Measurements from ENCODE around the gene DYNLRB1. TPM values are rescaled to one million over a fixed set of nuclear protein-coding genes. Genes with fewer than 3 reads are reported as not detected.

Gene DYNLRB1
- total RNA-seq, 1 donor from 2014 or later = 50.1 TPM

GRCh38 chr20:34549929-34550305, 33.7 kb downstream of the DYNLRB1 start:
- FAIRE-seq = no peak
- no peak for DNase-seq (ENCODE audit: low spot score in 2 of 2)

DNA sequence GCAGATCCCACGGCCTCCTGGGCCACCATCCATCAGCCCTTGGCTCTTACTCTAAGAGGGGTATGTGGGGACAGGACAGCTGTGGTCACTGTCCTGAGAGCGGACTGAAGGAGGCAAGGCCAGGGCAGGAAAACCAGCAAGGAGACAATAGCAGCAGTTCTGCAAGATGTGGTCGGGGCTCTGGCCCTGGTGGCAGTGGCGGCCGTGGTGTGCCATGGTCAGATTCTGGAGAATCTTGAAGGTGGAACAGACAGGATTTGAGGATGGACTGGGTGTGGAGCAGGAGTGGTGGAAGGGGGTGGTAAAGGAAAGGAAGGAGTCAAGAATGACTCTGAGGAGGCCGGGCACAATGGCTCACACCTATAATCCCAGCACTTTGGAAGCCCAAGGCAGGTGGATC, 36.3 kb downstream of the DYNLRB1 start:
- FAIRE-seq (no peak), DNase-seq (ENCODE audit: low spot score in 2 of 2) (no peak)

- FAIRE-seq (no peak), DNase-seq (ENCODE audit: low spot score in 2 of 2) (no peak)
Observed at GRCh38 chr20:34553366-34553867, 37.2 kb downstream of the DYNLRB1 start.

GRCh38 chr20:34557936-34558319, 41.7 kb downstream of the DYNLRB1 start:
- DNase-seq (ENCODE audit: low spot score in 2 of 2) (no peak), FAIRE-seq (no peak)

GRCh38 chr20:34558320-34559218, 42.3 kb downstream of the DYNLRB1 start, which contains the start of gene MAP1LC3A:
Gene MAP1LC3A, plus strand, starts transcription at chr20:34558718. Its CDS starts 151 bp downstream, at chr20:34558869.
- peak; percentile 97 to 99 for DNase-seq (ENCODE audit: low spot score in 2 of 2)
- no peak for FAIRE-seq

DNA sequence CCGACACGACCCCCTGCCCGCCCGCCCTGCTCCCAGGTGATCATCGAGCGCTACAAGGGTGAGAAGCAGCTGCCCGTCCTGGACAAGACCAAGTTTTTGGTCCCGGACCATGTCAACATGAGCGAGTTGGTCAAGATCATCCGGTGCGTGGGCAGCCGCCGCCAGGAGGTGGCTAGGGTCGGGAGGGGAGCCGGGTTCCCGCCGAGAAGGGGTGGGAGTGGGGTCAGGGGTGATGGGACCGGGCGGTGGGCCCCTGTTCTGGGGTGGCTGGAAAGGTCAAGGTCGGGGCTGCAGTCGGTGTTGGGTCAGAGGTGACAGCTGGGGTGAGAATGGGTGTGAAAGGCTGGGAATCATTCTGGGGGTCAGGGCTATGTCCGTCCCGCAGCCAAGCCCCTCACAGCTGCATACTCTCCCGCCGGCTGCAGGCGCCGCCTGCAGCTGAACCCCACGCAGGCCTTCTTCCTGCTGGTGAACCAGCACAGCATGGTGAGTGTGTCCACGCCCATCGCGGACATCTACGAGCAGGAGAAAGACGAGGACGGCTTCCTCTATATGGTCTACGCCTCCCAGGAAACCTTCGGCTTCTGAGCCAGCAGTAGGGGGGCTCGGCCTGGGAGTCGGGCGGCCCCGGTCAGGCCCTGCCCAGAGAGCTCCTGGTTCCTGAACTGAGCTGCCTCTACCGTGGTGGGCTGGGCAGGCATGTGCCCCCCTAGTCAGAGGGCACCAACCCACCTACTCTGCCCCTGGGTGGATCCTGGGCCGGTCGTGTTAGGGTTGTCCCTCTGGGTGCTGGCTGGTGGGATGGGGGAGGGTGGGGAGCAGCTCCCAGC, 43.3 kb downstream of the DYNLRB1 start:
- DNase-seq (ENCODE audit: low spot score in 2 of 2) (no peak), FAIRE-seq (no peak)

DNA sequence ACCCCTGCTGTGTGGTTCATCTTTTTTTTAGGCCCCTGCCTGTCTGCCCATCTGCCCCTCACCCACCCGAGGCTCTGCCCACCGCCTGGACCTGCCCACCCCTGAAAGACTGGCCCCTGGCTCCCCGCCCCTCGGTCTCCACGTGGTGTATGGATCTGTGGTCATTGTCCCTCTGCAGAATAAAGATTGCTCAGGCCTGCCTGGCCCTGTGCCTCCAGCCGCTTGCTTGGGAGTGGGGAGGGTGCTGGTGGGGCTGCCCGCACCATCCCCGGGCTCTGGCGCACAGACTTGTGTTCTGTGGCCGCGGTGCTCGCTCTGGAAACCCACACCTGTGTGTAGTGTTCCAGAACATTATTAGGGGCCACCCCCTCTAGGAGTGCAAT, 43.9 kb downstream of the DYNLRB1 start:
- FAIRE-seq = no peak
- DNase-seq (ENCODE audit: low spot score in 2 of 2) = peak in 1 of 2 donors; percentile 55

DNA sequence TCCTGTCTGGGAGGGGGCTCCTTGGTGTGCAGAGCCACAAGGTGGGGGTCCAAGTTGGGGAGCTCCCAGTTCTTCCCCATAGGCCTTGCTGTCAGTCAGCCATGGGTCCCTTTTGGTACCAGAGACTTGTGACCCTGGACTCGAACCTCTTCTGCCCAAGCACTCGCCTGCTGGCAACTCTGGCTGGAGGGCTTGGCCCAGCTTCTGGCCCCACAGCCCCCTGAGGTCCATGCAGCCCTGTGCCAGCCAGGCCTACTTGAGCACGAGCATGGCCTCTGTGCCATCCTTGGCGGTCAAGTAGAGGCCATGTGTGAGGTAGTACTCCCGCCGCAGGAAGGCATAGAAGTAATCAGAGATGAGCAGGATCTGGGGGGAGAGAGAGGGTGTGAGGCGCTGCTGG, 44.4 kb downstream of the DYNLRB1 start:
- DNase-seq (ENCODE audit: low spot score in 2 of 2) = no peak
- FAIRE-seq = no peak

GRCh38 chr20:34561661-34562060, 45.4 kb downstream of the DYNLRB1 start:
- FAIRE-seq (no peak), DNase-seq (ENCODE audit: low spot score in 2 of 2) (no peak)

GRCh38 chr20:34562641-34563040, 46.4 kb downstream of the DYNLRB1 start:
- DNase-seq (ENCODE audit: low spot score in 2 of 2) = no peak
- FAIRE-seq = no peak

- no peak for FAIRE-seq
- DNase-seq (ENCODE audit: low spot score in 2 of 2) = no peak
Observed at GRCh38 chr20:34564833-34565232, 48.6 kb downstream of the DYNLRB1 start.

- no peak for DNase-seq (ENCODE audit: low spot score in 2 of 2)
- no peak for FAIRE-seq
Observed at GRCh38 chr20:34566978-34567891, 51.0 kb downstream of the DYNLRB1 start.

DNA sequence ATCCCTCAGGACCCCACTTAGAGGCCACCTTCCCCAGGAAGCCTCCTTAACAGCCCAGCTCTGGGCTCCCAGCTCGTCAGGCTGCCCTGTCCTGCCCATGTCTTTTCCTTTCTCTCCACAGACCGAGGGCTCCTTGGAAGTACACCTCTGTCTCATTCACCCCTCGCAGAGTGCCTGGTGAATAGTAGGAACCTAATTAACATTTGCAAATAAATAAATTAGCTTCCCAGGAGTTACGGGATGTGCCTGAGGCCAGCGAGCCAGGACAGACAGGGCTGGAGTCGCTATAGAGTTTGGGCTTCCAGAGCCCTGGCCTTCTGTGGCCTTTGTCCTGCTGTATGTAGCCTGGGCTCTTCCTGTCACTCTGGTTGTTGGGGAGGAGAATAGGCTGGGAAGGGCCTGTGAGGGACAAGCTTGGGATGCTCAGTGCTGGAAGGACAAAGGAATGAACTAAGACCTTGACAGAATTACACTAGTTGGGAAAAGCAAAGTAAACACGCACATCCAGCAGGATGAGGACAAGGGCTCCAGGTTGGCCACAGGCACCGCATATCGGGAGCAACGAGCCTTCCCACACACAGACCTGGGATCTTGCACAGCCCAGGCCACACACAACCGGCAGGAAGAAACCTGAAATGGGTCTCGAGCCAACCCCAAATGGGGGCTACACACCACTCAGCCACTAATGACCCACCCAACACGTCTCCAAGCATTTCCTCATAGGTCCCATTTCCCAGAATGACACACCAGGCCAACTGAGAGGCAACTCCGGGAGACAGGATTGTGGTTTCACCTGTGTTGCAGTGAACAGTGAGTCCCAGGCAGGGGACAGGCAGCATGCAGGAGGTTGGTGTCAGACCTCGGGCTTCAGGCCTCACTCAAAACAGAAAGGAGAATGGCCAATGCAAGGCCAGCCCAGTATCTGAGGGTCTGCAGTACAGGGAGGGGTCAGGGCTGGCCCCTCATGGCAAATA, 52.0 kb downstream of the DYNLRB1 start:
- FAIRE-seq = no peak
- DNase-seq (ENCODE audit: low spot score in 2 of 2) = no peak

DNA sequence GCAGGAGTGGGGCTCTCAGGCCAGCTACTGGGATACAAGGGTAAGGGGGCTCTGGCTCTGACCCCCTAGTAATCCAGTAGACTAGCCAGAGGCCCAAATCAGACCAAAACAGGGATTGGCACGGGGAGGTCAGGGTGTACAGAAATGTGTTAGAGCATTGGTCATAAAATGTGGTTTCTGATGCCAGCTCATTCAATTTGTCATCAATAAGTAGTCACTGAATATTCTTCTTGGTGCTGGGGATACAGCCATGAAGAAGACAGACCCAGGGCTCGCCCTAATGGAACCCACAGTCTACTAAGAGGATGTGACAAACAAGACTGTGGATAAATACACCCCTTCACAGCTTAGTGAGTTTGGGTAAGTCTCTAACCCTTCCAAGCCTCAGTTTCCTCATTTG, 53.4 kb downstream of the DYNLRB1 start:
- no peak for DNase-seq (ENCODE audit: low spot score in 2 of 2)
- FAIRE-seq = no peak

DNA sequence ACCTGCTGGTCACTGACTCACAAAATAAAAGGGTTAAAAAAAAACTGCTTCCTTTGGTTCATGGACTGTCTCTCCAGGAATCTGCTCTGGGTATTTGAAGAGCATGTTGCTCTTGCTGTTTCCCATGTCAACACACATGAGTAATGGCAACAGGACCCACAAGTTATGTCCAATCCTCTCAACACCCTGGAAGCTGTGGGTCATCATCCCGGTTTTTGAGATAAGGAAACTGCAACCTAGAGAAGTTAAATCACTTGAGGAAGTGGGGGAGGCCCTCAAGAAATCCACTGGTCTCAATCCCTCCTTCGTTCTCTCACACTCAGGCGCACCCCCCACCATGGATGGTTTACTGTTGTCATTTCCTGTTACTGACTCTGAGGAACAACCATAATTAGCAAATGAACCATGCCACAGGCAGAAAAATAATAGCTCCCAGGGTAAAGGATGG, 54.7 kb downstream of the DYNLRB1 start:
- FAIRE-seq (no peak), DNase-seq (ENCODE audit: low spot score in 2 of 2) (no peak)

DNA sequence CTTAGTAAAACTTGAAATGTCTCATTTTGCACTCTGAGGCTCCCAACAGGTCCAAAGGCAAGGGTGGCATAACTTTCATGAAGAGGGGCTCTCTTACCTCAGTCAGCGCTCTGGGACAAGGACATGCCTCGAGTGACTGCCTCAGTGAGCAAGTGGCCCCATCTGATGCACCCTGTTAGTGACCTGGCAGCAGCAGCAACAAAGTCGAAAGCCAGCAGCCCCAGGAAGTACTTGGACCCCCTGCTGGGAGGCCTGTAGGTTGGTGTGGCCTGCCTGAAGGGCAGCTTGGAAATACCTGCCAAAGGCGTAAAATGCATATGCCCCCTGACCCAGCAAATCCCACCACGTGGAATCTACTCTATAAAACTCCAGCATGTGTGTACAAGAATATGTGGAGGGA, 55.5 kb downstream of the DYNLRB1 start:
- DNase-seq (ENCODE audit: low spot score in 2 of 2) (no peak), FAIRE-seq (no peak)

DNA sequence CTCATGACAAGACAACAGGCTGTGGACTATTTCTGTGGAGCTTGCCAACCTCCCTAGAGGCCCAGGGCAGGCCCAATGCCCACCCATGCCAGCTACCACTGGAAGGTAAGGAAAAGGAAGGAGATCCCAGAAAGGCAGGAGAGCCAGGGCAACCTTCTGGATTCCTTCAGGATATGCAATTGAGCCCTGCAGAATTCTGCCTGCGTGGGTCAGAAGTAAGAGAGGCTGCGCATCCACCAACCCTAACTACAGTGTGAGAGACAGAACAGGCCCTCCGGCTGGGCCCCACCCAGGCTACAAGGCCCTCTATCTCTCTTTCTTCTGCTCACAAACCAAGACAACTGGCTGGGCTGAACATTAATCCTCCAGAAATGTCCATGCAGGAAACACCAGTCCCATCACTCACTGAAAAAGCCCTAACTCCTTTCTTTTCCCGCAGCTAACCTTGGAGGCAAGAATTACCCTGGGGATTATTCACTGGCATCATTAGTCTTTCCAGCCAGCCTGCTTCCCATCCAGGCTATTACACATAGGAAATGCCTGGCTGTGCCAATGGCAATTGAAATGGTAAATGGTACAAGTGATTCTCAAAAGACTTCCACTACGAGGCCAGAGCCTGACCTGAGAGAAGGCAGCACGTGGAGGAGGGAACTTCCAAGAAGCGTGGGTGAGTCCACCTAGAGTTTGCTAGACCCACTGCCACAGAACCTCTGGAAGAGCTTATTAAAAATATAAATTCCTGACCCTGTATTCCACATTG, 57.5 kb downstream of the DYNLRB1 start:
- FAIRE-seq = no peak
- DNase-seq (ENCODE audit: low spot score in 2 of 2) = no peak

DNA sequence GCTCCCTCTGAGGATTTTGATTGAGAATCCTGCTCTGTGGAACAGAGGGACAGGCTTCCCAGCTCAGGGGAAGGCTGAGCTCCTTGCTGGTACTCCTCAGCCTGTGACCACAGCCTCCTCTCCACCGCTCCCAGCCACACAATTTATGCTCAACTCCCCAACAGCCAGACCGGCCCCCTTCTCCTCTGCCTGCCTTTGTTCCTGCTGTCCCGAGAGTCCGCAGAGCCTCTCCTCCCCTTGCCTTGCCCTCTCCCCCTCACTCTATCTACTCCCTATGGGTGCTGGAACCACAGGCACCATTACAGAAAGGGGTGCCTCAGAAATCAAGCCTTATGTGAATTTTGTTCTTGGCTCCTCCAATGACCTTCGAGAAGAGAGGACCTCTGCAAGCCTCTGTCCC, 58.2 kb downstream of the DYNLRB1 start:
- no peak for DNase-seq (ENCODE audit: low spot score in 2 of 2)
- FAIRE-seq = no peak
